ENCODE results near the gene ARL2BP.

DNA sequence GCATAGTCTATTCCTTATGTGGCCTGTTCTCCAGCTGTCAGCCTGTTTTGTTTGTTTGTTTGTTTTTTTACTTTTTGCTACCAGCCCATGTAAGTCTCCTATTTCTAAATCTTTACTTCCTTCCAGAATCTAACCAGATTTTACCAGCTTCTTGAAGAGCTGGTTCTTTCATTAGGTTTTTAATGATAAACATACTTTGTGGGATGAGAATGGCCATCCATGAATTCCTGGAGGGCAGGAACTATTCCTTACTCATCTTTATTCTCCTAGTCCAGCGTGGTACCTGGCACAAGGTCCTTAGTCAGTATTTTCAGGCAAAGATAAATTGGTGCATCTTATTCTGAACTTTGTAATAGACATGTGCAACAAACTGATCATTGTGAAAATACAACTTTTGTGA is 41.6 kb upstream of the ARL2BP start:
- TF ChIP-seq YY1 (IDR thresholded peaks at IDR 0.05; ENCODE audit: insufficient read depth, insufficient read length) (no peak), ZNF274 (IDR thresholded peaks at IDR 0.05; ENCODE audit: low read depth, low read length) (no peak), SUZ12 (IDR thresholded peaks at IDR 0.05; ENCODE audit: extremely low read depth, insufficient read depth, insufficient read length) (no peak)

All from NT2/D1 (cell line).